Peyer's patch (tissue), 4 donors: ENCODE data around the gene ASIC5. TPM values are rescaled to one million over a fixed set of nuclear protein-coding genes. Genes with fewer than 3 reads are reported as not detected.

Source experiments
- DNase-seq, 3 donors: peaks; one replicate each; pipeline ENCODE4 v3.0.0-alpha.2; 2017 to 2019
- H3K27ac ChIP-seq, 4 donors: fragments of 200-600 bp; sonication (generic); one replicate each; pipeline ENCODE4 v1.5.1; 2016 to 2019
- H3K27me3 ChIP-seq, 2 donors: fragments of 200-600 bp; sonication (generic); one replicate each; pipeline ENCODE4 v1.5.1; 2019
- H3K36me3 ChIP-seq, 3 donors: fragments of 200-600 bp; sonication (generic); one replicate each; pipeline ENCODE4 v1.5.1; 2016 to 2019
- H3K4me1 ChIP-seq, 4 donors: fragments of 200-600 bp; sonication (generic); one replicate each; pipeline ENCODE4 v1.5.1; 2016 to 2019
- H3K4me3 ChIP-seq, 4 donors: fragments of 200-600 bp; sonication (generic); 1 replicate in 3 of 4; 2 replicates in 1 of 4; pipeline ENCODE4 v1.5.1; 2016 to 2019; ENCODE audit warnings: mild to moderate bottlenecking in 1 of 4
- H3K9me3 ChIP-seq, 4 donors: fragments of 200-600 bp; sonication (generic); one replicate each; pipeline ENCODE4 v1.5.1; 2016 to 2019; ENCODE audit warnings: mild to moderate bottlenecking in 1 of 4
- CTCF ChIP-seq, 6 experiments: fragments of 450-650 bp in 4 of 6; fragments of 200-600 bp in 2 of 6; sonication (generic) in 1 of 6; IDR thresholded peaks; one replicate each; pipeline ENCODE4 v1.5.1; 2017 to 2019; ENCODE audit warnings: antibody characterized with exemption in 6 of 6, mild to moderate bottlenecking in 3 of 6, moderate library complexity in 1 of 6
- POLR2A ChIP-seq, 2 donors: fragments of 450-650 bp; IDR thresholded peaks; one replicate each; pipeline ENCODE4 v1.5.1; 2017; ENCODE audit warnings: antibody characterized with exemption in 2 of 2, mild to moderate bottlenecking in 2 of 2, moderate library complexity in 2 of 2
- total RNA-seq, 4 donors: library from RNA; depleted of rRNA; stranded (reverse); fragments of >200 nt; gene quantifications; one replicate each; pipeline ENCODE4 v1.1.0, GENCODE V29; 2016

Gene ASIC5
- total RNA-seq, 4 donors from 2014 or later, result not detected

GRCh38 chr4:155780775-155781174 lies 85.3 kb downstream of the ASIC5 start:
- Histone ChIP-seq H3K9me3 (no peaks in the 10 kb centered on the region), H3K27ac (no peak overlapping the region), H3K27me3 (no peaks in the 10 kb centered on the region)

More at GRCh38 chr4:155780775-155781174, 85.3 kb downstream of the ASIC5 start:
- TF ChIP-seq POLR2A (IDR thresholded peaks at IDR 0.05) (no peak), CTCF (IDR thresholded peaks at IDR 0.05) (no peak)
- Histone ChIP-seq H3K4me1 (no peaks in the 10 kb centered on the region), H3K4me3 (no peak overlapping the region), H3K36me3 (no peaks in the 10 kb centered on the region)
- no peak for DNase-seq

Other genes starting within 250 kb of the ASIC5 start
- 10 to 100 TPM in 1 of 4 donors, 1 to 10 TPM in 3; 2.3 to 14.9 (median 7.8) TPM for gene GUCY1A1, start 199.4 kb downstream of the ASIC5 start, total RNA-seq
- gene GUCY1B1, start 107.3 kb downstream of the ASIC5 start, total RNA-seq, result 1 to 10 TPM; 1.6 to 8.0 (median 5.9) TPM
- gene TDO2, start 37.4 kb upstream of the ASIC5 start, total RNA-seq, result 1 to 10 TPM in 1 of 4 donors, not detected in 3; 5.0 TPM
- 10 to 100 TPM in 3 of 4 donors, 1 to 10 TPM in 1; 9.1 to 18.4 (median 12.7) TPM for gene CTSO, start 87.6 kb upstream of the ASIC5 start, total RNA-seq